Measurements from ENCODE around the gene SGCD. TPM values are rescaled to one million over a fixed set of nuclear protein-coding genes. Genes with fewer than 3 reads are reported as not detected.

The SGCD gene
- total RNA-seq, 2 experiments from 2014 or later = 0.30 to 0.43 TPM

- ATAC-seq (ENCODE audit: low read depth) = no peak
- Mint-ChIP-seq H3K4me3 (no peak overlapping the region), H3K27me3 (peaks cover 20% of the 10 kb centered on the region), H3K36me3 (no peaks in the 10 kb centered on the region), H3K4me1 (no peaks in the 10 kb centered on the region), H3K27ac (no peak overlapping the region), H3K9me3 (no peaks in the 10 kb centered on the region)
- DNase-seq = no peak
- POLR2A ChIA-PET = no interaction called here
These were observed 408.5 kb downstream of the SGCD start for GRCh38 chr5:156735477-156735876.

GRCh38 chr5:156741516-156741915 lies 414.6 kb downstream of the SGCD start:
- Mint-ChIP-seq H3K36me3 (peaks cover 3% of the 10 kb centered on the region), H3K27me3 (peaks cover 16% of the 10 kb centered on the region), H3K9me3 (peaks cover 2% of the 10 kb centered on the region), H3K4me3 (no peak overlapping the region), H3K27ac (no peak overlapping the region), H3K4me1 (no peaks in the 10 kb centered on the region)
- POLR2A ChIA-PET = no interaction called here
- ATAC-seq (ENCODE audit: low read depth) (no peak), DNase-seq (no peak)

DNA sequence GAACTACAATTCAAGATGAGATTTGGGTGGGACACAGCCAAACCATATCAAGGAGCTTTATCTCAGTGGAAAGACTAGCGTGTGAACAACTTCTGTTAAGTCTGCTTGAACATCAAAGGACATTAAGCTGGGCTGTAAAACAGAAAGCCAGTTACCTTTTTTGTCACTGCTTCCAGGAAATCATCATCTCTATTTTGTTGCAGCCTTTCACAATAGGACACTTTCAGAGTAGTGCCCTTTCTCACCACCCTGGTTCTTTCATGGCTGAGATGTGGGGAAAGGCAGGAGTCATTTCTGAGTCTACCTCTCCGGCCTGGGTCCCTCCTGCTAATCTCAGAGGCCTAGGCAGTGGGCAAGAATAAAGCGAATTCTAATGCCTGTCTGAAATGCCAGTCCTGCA lies 426.9 kb downstream of the SGCD start:
- H3K27ac Mint-ChIP-seq = peak overlapping the region; percentile 85
- no peaks in the 10 kb centered on the region for H3K27me3 Mint-ChIP-seq
- H3K4me1 Mint-ChIP-seq = peaks cover 16% of the 10 kb centered on the region
- H3K36me3 Mint-ChIP-seq = peaks cover 12% of the 10 kb centered on the region
- peaks cover 2% of the 10 kb centered on the region for H3K9me3 Mint-ChIP-seq
- ATAC-seq (ENCODE audit: low read depth) = peak; percentile 87
- POLR2A ChIA-PET = no interaction called here
- H3K4me3 Mint-ChIP-seq = peak overlapping the region; percentile 14
- no peak for DNase-seq

DNA sequence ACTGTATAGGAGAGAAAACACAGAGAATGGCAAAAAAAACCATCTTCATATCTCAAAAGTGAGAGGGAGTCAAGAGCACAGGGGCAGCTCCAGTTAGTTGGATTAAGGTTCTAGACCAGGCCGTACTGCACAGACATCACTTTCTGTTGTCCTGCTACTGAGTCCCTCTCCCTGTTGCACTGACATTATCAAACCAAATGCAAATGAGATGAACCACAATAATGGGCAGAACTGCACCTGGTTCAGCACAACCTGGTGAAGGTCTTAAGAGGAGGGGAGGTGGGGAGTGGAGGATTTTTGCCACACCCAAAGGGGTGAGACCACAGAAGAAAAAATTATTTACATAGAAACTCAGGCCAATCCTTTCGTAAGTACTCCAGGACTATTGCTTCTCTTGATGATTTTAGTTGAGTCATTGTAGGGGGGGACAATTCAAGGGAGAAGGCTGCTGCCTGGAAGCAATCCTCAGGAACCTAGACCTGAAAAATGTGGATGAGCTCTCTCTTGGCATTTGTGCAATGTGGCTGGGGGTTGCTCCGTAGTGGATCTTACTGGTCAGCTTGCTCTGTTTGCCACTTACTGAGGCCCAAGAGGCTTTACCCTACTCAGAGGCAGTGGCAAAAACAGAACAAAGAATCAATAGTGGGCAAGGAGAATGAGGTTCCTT lies 428.6 kb downstream of the SGCD start:
- peaks cover 11% of the 10 kb centered on the region for H3K36me3 Mint-ChIP-seq
- POLR2A ChIA-PET = no interaction called here
- peaks cover 16% of the 10 kb centered on the region for H3K4me1 Mint-ChIP-seq
- DNase-seq = no peak
- H3K27ac Mint-ChIP-seq = no peak overlapping the region
- ATAC-seq (ENCODE audit: low read depth) = no peak
- H3K4me3 Mint-ChIP-seq = no peak overlapping the region
- no peaks in the 10 kb centered on the region for H3K27me3 Mint-ChIP-seq
- H3K9me3 Mint-ChIP-seq = peaks cover 2% of the 10 kb centered on the region

DNA sequence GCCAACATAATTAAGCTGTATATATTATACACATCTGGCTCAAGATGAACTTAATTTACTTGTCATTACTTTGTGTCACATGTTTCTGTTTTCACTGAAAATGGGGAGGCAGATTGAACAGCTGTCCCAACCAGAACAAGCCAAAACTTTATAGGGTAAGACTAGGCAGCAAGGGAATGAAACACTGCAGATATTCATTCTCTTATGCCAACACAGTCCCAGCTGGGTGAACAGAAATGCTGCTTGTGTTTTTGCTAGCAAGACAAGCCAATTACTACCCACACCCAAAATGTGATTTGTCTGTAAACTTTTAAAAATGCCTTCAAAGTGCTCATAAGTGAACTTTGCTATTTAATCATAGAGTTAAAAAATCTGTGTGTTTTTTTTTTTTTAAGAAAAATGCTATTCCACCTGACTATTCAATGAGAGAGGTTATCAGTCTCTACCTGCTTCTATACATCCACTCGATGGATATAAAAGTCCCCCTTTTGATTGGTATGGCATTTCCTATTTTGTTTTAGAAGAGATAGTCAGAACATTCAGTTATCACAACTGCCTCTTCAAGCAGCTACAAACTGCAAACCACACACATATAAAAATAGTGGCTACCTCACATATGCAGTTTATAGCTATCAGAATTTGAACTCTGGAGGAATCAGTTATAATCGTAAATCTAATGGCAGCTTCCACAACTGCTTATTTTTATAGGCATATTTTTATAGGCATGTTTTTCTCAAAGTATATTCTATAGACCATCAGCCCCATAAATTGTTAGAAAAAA lies 431.2 kb downstream of the SGCD start:
- H3K4me1 Mint-ChIP-seq = peaks cover 17% of the 10 kb centered on the region

GRCh38 chr5:156759156-156759555 lies 432.2 kb downstream of the SGCD start:
- H3K4me1 Mint-ChIP-seq = peaks cover 7% of the 10 kb centered on the region
- POLR2A ChIA-PET = no interaction called here
- H3K9me3 Mint-ChIP-seq = no peaks in the 10 kb centered on the region
- H3K36me3 Mint-ChIP-seq = peaks cover 6% of the 10 kb centered on the region
- ATAC-seq (ENCODE audit: low read depth) (no peak), DNase-seq (no peak)
- H3K4me3 Mint-ChIP-seq = no peak overlapping the region
- H3K27ac Mint-ChIP-seq = no peak overlapping the region
- H3K27me3 Mint-ChIP-seq = no peaks in the 10 kb centered on the region

More for the DNA sequence above, 431.2 kb downstream of the SGCD start:
- POLR2A ChIA-PET = no interaction called here
- Mint-ChIP-seq H3K4me3 (no peak overlapping the region), H3K36me3 (peaks cover 7% of the 10 kb centered on the region), H3K9me3 (peaks cover 1% of the 10 kb centered on the region), H3K27ac (no peak overlapping the region), H3K27me3 (no peaks in the 10 kb centered on the region)
- DNase-seq (no peak), ATAC-seq (ENCODE audit: low read depth) (no peak)

DNA sequence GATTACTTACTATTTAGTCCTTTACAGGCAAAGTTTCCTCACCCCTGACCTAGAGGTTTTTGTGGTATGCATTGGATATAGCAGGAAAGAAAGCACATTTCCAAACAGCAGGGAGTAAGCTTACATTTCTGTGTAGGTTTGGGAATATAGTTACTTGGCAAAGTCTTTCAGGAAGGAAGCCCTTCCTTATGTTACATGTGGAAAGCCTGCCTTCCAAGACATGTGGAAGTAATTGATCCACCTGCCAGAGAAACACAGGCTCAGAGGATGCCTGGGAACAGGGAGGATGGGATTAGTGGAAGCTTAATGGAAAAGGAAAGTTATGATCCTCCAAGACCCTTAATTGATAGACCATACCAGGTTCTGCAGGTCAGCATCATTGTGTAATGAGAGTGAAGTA lies 435.8 kb downstream of the SGCD start:
- no peaks in the 10 kb centered on the region for H3K27me3 Mint-ChIP-seq
- peaks cover 2% of the 10 kb centered on the region for H3K4me1 Mint-ChIP-seq
- H3K27ac Mint-ChIP-seq = no peak overlapping the region
- DNase-seq = no peak
- ATAC-seq (ENCODE audit: low read depth) = no peak
- H3K9me3 Mint-ChIP-seq = peaks cover 2% of the 10 kb centered on the region
- no peak overlapping the region for H3K4me3 Mint-ChIP-seq
- POLR2A ChIA-PET = no interaction called here
- no peaks in the 10 kb centered on the region for H3K36me3 Mint-ChIP-seq

DNA sequence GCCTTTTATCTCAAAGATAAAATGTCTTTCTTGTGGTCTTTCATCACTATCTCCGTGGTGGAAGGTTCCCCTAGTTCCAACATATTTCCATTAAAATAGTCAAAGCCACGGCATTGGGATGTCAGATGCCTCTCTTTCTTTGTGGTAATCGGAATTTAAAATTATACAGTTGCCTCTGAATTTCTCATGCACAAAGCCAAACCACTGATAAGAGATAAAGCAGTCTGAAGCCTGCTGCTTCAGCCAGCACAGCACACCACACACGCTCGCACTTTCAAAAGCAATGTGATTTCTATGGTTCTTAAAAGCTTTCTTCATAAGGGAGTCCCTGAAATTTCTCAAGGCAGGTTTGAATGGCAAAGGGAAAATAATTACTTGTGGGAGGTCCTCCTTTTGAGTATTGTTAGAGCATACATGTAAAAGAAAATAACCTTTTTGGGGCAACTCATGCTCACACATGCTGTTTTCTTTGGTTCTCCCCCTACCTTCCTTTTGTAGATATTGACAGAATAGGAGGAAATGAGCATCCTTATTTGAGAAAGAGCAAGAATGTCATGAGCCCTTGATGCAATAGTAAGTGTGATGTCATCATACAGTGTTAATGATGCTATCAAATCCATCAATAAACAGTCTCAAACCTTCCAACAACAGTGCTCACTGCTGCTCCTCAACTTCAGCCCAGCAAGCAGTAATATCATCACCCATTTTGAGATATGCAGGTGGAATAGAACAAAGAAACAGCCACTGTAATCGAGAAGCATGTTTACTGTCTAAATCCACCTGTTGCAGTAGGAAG lies 437.4 kb downstream of the SGCD start:
- POLR2A ChIA-PET = no interaction called here
- Mint-ChIP-seq H3K27ac (no peak overlapping the region), H3K4me1 (peaks cover 2% of the 10 kb centered on the region), H3K9me3 (peaks cover 2% of the 10 kb centered on the region), H3K4me3 (no peak overlapping the region), H3K27me3 (peaks cover 2% of the 10 kb centered on the region), H3K36me3 (no peaks in the 10 kb centered on the region)
- no peak for ATAC-seq (ENCODE audit: low read depth)
- no peak for DNase-seq

- peaks cover 15% of the 10 kb centered on the region for H3K4me1 Mint-ChIP-seq
- H3K9me3 Mint-ChIP-seq = peaks cover 8% of the 10 kb centered on the region
- DNase-seq = no peak
- no peak overlapping the region for H3K4me3 Mint-ChIP-seq
- ATAC-seq (ENCODE audit: low read depth) = peak; percentile 72
- H3K27me3 Mint-ChIP-seq = no peaks in the 10 kb centered on the region
- POLR2A ChIA-PET = interaction anchor here (1.3 kb wide), 1 partner anchor 13 kb away, joined by 3 read pairs; no protein-coding TSS in a partner anchor
- no peak overlapping the region for H3K27ac Mint-ChIP-seq
- peaks cover 6% of the 10 kb centered on the region for H3K36me3 Mint-ChIP-seq
These were observed 447.3 kb downstream of the SGCD start for GRCh38 chr5:156774273-156774672.

DNA sequence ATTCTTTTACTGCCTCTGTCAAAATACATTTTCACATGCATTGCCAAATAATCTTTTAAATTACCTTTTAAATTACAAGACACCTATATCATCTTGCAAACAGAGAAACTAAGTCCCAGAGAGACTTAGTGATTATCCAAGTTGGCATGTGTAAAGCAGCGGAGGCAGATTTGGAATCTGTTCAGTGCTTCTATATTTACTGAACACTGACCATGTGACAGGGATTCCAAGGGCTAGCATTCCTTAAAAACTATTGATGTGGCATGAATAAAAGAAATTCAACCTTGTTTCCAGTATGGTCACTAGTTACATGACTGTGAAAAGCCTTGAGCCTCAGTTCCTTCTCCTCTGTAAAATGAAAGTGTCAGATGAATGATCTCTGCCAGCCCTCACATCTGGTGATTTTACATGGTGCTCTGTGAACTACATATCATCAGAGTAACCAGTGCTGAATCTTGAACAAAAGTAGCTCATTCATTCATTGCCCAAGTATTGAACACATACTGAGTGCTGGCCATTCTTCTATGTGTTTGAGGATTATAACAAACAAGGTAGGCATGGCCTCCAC lies 451.3 kb downstream of the SGCD start:
- Mint-ChIP-seq H3K36me3 (peaks cover 6% of the 10 kb centered on the region), H3K4me1 (peaks cover 15% of the 10 kb centered on the region), H3K4me3 (peak overlapping the region; percentile 17), H3K27me3 (no peaks in the 10 kb centered on the region), H3K9me3 (peaks cover 8% of the 10 kb centered on the region), H3K27ac (peak overlapping the region; percentile 57)
- no peak for DNase-seq
- POLR2A ChIA-PET = no interaction called here
- no peak for ATAC-seq (ENCODE audit: low read depth)

DNA sequence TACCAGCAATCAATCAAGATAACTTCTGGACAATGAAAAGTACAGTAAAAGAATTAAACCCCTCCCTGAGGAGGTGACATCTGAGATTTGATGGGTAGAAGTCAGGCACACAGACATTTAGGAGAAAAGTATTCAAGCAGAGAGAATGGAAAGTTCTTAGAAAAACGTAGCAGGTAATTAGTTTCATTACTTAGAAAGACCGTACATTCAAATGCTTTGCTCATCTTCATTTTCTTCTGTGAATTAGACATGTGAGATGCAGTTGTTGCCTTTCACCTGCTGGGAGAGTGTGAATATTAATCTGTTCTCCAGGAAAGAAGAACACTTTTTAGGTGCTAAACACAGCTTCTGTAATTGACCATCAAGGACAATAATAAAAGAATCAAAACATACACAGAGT lies 451.8 kb downstream of the SGCD start:
- ATAC-seq (ENCODE audit: low read depth) = no peak
- no peaks in the 10 kb centered on the region for H3K27me3 Mint-ChIP-seq
- DNase-seq = no peak
- H3K9me3 Mint-ChIP-seq = peaks cover 9% of the 10 kb centered on the region
- H3K4me3 Mint-ChIP-seq = peak overlapping the region; percentile 17
- peak overlapping the region; percentile 57 for H3K27ac Mint-ChIP-seq
- H3K36me3 Mint-ChIP-seq = peaks cover 6% of the 10 kb centered on the region
- POLR2A ChIA-PET = no interaction called here
- peaks cover 15% of the 10 kb centered on the region for H3K4me1 Mint-ChIP-seq

- Mint-ChIP-seq H3K4me3 (no peak overlapping the region), H3K36me3 (peaks cover 10% of the 10 kb centered on the region), H3K4me1 (peaks cover 12% of the 10 kb centered on the region), H3K27ac (no peak overlapping the region), H3K27me3 (no peaks in the 10 kb centered on the region), H3K9me3 (peaks cover 13% of the 10 kb centered on the region)
- DNase-seq (no peak), ATAC-seq (ENCODE audit: low read depth) (no peak)
- POLR2A ChIA-PET = no interaction called here
These were observed 452.5 kb downstream of the SGCD start for GRCh38 chr5:156779436-156779835.

GRCh38 chr5:156783092-156783491 lies 456.1 kb downstream of the SGCD start:
- Mint-ChIP-seq H3K27me3 (no peaks in the 10 kb centered on the region), H3K27ac (no peak overlapping the region), H3K36me3 (peaks cover 6% of the 10 kb centered on the region), H3K4me1 (peaks cover 8% of the 10 kb centered on the region), H3K4me3 (no peak overlapping the region), H3K9me3 (peaks cover 11% of the 10 kb centered on the region)
- POLR2A ChIA-PET = no interaction called here
- ATAC-seq (ENCODE audit: low read depth) = no peak
- no peak for DNase-seq

All from activated naive CD8-positive, alpha-beta T cell treated with anti-CD3 and anti-CD28 coated beads, Interleukin-2, amount 10 ng/mL, durations not matched to agents 7 days and 5 days (primary cell).